ENCODE measurements around the gene CABYR.
A peak's percentile ranks its signal among the peaks of the same experiment; 100 is the strongest.

CABYR gene, protein sequence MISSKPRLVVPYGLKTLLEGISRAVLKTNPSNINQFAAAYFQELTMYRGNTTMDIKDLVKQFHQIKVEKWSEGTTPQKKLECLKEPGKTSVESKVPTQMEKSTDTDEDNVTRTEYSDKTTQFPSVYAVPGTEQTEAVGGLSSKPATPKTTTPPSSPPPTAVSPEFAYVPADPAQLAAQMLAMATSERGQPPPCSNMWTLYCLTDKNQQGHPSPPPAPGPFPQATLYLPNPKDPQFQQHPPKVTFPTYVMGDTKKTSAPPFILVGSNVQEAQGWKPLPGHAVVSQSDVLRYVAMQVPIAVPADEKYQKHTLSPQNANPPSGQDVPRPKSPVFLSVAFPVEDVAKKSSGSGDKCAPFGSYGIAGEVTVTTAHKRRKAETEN

DNA sequence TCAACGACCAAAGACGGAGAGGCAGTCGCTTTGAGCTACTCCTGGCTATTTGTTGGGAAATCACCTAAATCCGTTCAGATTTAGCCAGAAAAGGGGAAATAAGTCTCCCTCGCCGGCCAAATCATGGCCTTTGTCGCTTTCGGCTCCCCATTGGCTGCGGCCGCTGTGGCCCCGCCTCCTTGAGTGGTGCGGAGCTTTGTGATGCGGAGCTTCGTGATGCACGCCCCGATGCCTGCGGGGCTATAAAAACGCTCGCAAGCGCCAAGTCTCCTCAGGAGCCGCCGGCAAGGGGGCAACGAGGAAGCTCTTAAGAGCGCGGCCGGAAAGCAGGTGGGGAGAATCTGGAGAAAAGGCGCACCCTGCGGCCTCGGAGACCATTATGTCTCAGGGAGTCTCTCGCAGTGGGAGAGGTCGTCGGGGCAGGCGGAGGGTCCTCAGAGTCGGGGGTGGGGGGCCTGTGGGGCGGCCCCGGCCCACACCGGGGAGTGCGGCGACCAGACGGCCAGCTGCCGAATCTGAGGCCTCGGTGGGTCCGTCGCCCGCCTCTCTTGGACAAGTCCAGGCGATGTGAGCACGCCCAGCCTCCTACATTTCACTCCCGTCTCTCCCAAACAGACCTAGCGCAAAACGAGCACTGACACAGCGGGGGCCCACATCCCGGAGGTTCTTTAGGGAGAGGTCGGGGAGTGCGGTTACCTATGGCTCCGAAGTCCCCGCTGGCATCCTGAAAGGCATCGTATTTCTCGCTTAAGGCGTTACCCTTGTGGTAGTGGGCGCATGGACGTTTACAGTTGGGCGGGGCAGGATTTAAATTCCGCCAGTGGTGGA, at the start of gene CABYR:
CABYR (plus strand) TSS at position 274 of the 828 bp plus-strand sequence. CDS start 4,053 bp downstream, outside the sequence.
- DNase-seq (ENCODE audit: low spot score) = peak; percentile 89

DNA sequence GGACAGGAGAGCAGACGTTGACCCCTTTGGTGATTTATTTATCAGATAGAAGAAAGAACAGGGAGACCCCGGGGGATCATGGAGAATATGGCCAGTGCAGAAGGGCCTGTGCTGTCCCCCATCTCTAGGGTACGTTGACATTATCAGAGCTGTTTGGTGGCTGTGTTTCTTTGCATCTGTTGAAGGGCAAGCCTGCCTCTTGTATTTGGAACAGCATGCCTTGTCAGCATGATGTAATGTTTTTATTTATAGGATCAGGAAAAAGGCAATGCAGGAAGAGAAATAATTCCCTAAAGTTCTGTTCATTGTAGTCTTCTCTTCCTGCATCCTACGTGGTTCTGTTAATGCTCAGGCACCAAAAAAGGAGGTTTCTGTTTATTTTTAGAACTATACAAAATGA, 49.8 kb upstream of the CABYR start:
- no peak for DNase-seq (ENCODE audit: low spot score)

DNA sequence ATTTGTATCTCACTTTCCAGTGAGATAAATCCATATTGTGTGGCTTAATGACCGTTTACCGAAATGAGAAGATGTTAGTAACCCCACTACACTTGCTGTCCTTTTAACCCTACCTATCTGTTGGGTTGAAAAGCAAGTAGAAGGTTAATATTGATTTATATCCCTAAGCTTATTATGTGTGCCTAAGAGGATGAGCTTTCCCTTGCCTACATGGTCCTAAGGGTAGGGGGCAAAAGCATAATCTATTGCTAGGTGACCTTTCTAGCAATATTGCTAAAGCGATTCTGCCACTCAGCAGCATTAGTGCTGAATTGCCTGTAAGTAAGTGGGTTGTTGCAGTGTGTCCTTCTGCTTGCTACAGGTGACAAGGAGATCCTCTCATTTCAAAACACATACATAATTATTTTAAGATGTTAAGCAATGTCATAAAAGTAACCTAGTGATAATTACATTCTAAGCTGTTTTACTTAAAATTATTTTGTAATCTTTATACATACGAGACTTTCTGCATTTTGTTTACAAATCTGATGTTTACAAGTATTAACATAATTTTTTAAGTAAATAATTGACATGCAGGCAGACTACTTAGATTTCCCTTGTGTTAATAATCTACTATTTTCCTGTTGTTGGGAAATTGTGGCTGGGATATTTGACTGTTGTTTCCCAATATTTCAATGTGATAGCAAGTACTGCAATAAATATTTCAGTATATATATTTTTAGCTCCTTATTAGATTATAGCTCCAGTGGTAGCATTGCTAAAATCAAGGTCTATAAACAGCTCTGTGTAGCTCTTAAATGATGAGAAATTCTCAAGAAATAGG, 49.1 kb upstream of the CABYR start:
- DNase-seq (ENCODE audit: low spot score) = no peak

DNA sequence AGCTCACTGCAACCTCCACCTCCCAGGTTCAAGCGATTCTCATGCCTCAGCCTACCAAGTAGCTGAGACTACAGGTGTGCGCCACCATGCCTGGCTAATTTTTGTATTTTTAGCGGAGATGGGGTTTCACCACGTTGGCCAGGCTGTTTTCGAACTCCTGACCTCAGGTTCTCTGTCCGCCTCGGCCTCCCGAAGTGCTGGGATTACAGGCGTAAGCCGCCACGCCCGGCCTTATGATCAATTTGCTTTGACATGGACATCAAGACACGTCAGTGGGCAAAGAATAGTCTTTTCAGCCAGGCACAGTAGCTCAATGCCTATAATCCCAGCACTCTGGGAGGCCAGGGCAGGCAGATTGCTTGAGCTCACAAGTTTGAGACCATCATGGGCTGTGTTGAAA, 48.0 kb upstream of the CABYR start:
- DNase-seq (ENCODE audit: low spot score) = no peak

DNA sequence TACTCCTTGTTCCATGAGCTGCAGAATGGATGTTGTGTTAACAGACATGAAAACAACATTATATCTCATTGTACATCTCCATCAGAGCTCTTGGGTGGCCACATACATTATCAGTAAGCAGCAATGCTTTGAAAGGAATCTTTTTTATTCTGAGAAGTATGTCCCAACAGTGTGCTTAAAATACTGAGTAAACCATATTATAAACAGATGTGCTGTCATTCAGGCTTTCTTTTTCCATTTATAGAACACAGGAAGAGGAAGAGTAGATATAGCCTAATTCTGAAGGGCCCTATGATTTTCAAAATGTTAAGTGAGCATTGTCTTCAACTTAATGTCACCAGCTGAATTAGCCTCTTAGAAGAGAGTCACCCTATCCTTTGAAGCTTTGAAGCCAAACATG, 44.3 kb upstream of the CABYR start:
- no peak for DNase-seq (ENCODE audit: low spot score)

DNA sequence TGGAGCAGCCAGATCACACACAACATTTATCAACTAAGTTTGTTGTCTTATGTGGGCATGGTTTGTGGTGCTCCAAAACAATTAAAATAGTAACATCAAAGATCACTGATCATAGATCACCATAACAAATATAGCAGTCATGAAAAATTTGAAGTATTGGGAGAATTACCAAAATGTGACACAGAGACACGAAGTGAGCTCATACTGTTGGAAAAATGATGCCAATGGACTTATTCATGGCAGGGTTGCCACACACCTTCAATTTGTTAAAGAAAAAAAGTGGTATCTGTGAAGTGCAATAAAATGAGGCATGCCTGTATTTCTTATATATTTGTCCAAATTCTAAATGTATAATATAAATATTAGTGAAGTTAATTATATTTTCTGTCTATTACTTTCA, 42.9 kb upstream of the CABYR start:
- DNase-seq (ENCODE audit: low spot score) = no peak

DNA sequence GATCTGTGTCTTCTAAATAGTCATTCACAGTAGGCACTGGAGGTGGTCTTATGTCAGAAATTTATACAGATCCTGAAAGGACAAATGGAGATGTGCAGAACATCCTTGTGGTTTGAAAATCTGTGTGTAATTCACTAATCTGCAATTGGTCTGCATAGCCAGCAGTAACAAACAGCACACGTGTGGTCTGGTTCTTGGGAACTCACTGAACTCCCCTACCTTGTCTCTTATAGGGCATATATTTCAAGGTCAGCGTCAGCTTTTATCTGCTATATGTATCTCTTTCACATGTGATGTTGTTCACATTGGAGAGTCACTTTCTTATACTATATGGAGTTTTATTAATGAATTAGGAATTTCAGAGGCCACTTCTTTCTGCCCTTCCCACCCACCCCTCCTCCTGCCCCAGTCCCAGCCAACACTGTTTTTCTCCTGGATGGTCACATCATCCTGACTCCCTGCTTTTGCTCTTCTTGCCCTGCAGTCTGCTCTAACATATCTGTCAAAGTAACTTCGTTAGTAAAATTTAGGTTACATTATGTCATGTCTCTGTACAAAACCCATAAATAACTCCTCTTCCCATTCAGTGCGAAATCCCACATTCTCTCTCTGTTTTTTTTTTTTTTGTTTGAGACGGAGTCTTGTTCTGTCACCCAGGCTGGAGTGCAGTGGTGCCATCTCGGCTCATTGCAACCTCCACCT, 35.4 kb upstream of the CABYR start:
- no peak for DNase-seq (ENCODE audit: low spot score)

DNA sequence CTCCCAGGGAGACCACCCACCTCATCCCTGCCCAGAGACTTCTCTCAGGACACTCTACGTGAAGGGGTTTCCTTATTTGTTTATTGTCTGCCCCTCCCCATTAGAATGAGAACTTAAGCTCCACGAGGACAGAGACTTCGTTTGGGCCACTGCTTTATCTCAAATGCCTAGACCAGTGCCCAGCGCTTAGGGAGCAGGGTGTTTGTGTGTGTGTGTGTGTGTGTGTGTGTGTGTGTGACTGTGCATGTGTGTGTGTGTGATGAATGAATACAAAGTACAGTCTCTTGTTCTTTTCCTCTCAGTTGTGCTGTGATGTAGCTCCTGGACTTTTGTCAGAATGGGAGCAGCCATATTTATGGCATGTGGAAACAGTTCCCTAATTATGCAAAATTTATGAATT, 34.4 kb upstream of the CABYR start:
- no peak for DNase-seq (ENCODE audit: low spot score)

DNA sequence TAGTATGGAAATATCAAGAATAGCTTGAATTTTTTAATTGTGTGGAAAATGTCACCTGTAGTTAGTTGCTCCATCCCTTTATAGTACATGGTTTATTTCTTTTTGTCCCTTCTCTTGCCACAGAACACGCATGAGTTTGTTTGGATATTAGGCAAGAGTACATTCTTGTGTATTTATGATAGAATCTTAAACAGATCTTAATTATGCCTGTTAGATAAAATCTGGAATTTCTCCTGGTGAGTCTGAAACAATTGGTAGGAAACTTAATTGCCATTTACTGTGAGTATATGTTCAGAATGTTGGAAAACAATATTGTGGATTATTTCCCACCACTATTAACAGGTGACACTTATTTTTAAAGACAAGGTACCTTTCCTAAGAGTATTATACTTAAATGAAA, 30.2 kb upstream of the CABYR start:
- DNase-seq (ENCODE audit: low spot score) = no peak

DNA sequence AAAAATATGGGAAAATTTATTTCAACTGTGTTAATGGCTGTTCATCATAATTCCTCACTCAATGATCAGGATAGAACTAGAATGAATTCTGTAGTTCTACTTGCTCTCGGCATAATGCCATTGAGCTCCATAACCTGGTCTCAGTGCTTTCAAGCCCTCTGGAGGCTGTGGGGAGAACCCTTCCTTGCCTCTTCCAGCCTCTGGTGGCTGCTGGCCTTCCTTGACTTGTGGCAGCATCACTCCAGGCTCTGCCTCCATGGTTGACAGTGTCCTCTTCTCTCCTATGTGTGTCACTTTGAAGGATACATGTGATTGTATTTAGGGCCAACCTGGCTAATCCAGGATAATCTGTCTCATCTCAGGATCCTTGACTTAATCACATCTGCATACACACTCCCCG, 26.9 kb upstream of the CABYR start:
- no peak for DNase-seq (ENCODE audit: low spot score)

DNA sequence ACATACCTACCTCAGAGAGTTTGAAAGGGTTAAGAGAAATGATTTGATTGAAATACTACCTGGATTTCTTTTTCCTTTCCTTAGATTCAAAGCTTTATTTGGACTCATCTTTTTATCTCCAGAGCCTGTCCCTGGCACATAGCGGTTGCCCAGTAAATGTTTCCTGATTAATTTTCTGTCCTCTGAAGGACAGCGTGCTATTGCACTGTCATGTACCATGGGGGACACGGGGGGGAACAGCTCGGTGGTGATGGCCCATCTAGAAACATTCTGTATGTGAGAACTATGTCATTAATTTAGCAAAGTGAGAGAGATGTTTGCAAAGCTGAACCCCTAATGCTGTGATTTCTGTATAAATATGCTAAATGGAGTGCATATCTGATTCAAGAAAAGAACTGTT, 26.4 kb upstream of the CABYR start:
- no peak for DNase-seq (ENCODE audit: low spot score)

DNA sequence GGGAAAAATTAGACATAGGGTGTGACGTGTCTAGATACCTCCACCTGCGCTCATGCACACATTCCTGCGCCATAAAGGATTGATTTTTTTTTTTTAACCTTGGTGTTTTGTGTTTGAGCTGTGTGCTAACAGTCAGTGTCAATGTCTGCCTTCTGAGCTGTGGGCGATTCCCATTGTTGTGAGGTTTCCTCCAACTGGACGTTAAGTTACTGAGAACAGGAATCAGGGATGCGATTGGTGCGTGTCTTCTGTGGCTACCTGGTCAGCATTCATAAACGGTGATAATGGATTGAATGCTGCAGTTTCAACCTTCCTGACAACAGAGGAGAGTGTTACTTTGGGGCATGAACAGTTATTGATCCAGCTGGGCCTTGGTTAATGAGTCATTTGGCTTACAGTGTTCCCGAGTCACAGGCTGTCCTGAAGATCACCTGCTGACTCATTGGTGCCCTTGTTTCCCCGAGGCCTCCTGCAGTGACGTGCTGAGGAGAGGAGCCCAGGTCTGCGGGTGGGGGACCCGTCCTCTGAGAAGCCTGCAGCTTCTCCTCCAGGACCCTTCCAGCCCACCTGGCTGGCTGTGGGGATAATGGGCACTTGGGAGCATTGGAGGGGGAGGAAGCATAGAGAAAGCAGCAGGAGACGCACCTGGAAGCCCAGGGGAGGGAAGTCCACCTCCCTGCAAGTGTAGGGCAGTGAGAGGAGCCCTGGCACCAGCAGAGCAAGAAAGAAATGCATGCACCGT, 25.8 kb upstream of the CABYR start:
- no peak for DNase-seq (ENCODE audit: low spot score)

DNA sequence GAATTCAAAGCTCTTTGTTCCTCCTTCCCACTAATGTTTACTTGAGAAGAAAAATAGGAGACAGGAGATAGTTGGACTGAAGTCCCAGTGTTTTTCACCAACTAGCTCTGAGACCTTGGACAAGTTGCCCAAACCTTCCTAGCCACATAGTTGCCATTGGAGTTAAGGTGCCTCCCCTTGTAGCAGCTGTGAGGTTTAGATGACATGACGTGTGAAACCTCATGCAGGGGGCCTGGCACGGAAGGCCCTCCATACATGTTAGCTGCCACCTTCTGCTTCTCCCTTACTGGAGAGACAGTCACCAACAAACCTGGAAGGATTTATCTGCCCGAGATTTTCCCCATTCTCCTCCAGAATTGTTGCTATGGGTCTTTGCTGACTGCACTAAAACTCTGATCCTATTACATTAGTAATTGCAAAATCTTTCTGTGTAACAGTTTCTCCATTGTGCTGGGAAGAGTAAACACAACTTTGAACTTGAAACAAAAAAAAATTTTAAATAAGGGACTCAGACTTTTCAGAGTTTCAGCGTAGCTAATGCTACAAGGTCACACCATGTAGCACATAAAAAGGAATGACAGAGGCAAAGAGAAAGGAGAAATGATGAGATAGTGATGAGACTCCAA, 23.8 kb upstream of the CABYR start:
- no peak for DNase-seq (ENCODE audit: low spot score)

DNA sequence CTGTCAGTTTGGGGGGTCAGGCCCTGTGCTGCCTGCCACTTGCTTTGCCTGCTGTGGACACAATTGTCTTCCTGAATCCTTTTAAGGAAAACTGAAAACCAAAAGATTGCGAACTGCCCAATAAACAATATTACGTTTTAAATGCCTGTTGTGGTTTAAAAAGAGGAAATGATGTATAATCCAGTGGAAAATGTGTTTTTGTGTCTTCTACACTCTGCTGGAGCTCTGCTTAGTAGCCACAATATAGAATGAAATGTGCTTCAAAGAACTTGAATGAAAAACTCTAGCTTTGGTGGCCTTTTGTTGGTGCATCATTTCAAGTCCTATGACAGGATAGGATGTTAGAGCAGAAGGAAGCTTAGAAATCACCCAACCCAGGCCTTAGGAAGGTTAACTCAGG, 23.2 kb upstream of the CABYR start:
- no peak for DNase-seq (ENCODE audit: low spot score)

DNA sequence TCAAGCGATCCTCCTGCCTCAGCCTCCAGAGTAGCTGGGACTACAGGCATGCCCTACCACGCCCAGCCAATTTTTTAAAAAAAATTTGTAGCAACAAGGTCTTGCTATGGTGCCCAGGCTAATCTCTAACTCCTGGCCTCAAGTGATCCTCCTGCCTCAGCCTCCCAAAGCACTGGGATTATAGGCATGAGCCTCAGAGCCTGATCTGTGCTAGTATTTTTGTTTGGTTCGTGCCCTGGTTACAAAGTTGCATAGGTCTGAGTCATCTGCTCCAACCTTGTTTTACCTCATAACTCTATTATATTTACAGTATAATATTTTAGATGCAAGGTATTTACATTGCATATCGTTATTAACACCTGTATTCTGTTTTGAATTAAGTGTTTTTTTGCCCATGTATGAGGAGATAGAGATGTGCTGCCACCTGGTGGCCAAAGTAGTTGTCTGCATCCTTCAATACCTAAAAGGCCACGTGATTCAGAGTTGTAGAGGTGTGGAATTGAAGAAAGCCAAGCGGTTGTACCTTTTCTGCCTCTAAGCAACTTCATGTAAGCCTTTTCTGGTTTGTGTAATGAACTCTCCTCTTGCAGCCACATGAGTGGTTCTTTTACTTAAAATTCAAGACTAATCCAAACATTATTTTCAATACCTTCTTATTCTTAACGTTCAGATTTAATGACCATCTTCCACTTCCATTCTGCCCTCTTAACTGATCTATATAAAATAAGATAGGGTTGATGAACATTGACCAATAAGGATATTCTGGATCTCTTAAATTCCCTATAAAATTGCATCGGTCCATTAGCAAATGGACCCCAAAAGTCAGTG, 19.9 kb upstream of the CABYR start:
- DNase-seq (ENCODE audit: low spot score) = peak; percentile 76

DNA sequence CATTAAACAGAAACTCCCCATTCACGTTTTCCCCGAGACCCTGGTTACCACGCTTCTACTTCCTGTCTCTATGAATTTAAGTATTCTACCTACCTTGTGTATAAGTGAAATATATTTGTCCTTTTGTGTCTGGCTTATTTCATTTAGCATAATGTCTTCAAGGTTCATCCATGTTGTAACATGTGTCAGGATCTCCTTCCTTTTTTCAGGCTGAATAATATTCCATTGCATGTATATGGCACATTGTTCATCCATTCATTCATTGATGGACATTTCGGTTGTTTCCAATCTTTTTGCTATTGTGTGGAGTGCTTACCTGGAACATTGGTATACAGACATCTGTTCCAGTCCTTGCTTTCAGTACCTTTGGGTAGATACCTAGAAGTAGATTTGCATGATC, 18.2 kb upstream of the CABYR start:
- no peak for DNase-seq (ENCODE audit: low spot score)

DNA sequence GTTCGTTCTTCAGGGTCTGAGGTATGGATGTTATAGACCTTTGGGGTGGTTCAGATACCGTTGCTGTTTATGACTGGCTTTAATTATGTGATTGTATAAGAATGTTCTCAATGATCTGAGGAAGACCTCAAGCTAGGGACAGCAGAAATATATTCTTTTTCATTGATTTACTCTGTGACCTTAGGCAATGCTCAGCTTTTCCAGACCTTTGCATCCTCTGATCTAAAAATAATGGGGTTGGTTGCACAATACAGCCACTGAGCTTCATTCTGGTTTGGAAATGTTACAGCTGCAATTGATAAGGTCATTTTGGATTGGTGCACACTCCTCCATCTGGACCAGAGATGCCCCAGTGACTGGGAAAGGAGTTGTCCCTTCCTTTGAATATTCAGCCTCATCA, 17.2 kb upstream of the CABYR start:
- DNase-seq (ENCODE audit: low spot score) = no peak

DNA sequence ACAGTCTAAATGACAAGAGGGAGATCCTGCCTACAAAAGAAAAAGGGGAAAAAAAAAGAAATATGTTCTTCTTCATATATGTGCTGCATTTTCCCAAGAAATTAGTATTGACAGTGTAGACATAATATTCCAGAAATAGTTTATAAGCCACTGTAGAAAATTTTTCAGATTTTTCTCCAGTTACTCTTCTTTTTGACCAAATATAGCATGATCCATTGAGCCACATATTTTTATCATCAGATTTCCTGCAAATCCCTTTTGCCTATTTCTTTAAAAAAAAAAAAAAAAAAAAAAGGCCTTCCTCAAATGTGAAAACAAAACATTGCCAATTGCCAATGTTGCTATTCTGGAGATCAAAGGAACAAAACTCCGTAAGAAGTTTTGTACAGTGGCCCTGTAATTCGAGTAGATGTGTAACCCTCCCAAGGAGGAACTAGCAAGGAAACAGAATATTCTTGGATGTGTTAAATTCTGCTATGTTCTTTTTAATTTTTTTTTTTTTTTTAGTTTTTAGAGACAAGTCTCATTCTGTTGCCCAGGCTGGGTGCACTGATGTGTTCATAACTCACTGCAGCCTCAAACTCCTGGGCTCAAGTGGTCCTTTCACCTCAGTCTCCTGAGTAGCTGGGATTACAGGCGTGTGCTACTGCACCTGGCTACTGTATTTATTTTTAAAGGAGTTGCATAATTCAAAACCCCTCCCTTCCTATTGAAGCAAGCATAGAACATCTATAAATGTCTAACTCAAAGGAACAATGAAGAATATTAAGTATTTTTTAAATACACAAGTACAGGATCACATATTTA, 12.5 kb upstream of the CABYR start:
- no peak for DNase-seq (ENCODE audit: low spot score)

DNA sequence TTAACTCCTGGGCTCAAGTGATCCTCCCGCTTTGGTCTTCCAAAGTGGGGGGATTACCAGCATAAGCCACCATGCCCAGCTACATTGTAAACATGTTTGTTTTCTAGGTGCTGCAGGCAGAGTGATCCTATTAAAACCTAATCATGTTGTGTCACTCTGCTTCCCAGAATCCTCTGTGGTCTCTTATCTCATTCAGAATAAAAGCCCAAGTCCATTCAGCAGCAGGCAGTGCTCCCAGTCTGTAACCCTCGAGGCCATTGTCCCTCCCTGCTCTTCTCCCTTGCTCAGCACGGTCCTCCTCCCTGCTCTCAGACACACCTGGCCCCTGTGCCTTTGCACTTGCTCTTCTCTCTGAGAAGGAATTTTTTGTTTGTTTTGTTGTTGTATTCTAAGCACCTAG, 11.1 kb upstream of the CABYR start:
- no peak for DNase-seq (ENCODE audit: low spot score)

All from iPS-NIHi11 (cell line).